Activated CD8-positive, alpha-beta memory T cell treated with anti-CD3 and anti-CD28 coated beads for 1 hour (primary cell): ENCODE results near the gene RPL32.
A peak's percentile ranks its signal among the peaks of the same experiment; 100 is the strongest.
"Not testable (repeated sequence)": the region's sequence is repeated elsewhere in the genome, so short reads cannot be mapped to it uniquely, and the experiment has no call there.

Experiments used
- DNase-seq, 2 donors: peaks; one replicate each; pipeline ENCODE4 v3.0.0-alpha.2; 2020; ENCODE audit warnings: low read depth in 1 of 2; ENCODE audit errors: extremely low read depth in 1 of 2

The RPL32 gene

GRCh38 chr3:12841149-12841969 lies at the start of gene RPL32:
TSS of gene RPL32 (minus strand) at chr3:12841565. CDS start at chr3:12840237, 1,328 bp downstream.
- DNase-seq = peak; percentile 58 to 68

- no peak for DNase-seq
Observed at GRCh38 chr3:12890610-12891390, 49.4 kb upstream of the RPL32 start.

GRCh38 chr3:12886736-12887135 lies 45.4 kb upstream of the RPL32 start:
- no peak for DNase-seq

- DNase-seq = no peak
Observed at GRCh38 chr3:12886106-12886679, 44.8 kb upstream of the RPL32 start.

- no peak for DNase-seq
Observed at GRCh38 chr3:12885583-12885930, 44.2 kb upstream of the RPL32 start.

GRCh38 chr3:12884790-12885582 lies 43.6 kb upstream of the RPL32 start:
- no peak for DNase-seq

GRCh38 chr3:12884186-12884680 lies 42.9 kb upstream of the RPL32 start:
- no peak for DNase-seq

GRCh38 chr3:12882336-12883310 lies 41.3 kb upstream of the RPL32 start:
- DNase-seq = no peak

GRCh38 chr3:12881858-12882257 lies 40.5 kb upstream of the RPL32 start:
- not testable (repeated sequence) for DNase-seq

GRCh38 chr3:12879191-12879815 lies 37.9 kb upstream of the RPL32 start:
- no peak for DNase-seq

- DNase-seq = not testable (repeated sequence)
Observed at GRCh38 chr3:12878758-12879157, 37.4 kb upstream of the RPL32 start.

GRCh38 chr3:12878141-12878574 lies 36.8 kb upstream of the RPL32 start:
- DNase-seq = no peak

- no peak for DNase-seq
Observed at GRCh38 chr3:12877040-12877439, 35.7 kb upstream of the RPL32 start.

GRCh38 chr3:12875857-12876836 lies 34.8 kb upstream of the RPL32 start:
- DNase-seq = no peak

GRCh38 chr3:12871404-12871983 lies 30.1 kb upstream of the RPL32 start:
- no peak for DNase-seq

GRCh38 chr3:12870942-12871341 lies 29.6 kb upstream of the RPL32 start:
- DNase-seq = no peak

- no peak for DNase-seq
Observed at GRCh38 chr3:12869035-12869621, 27.8 kb upstream of the RPL32 start.
